Measurements from ENCODE around the gene MYH14.

The MYH14 gene

DNA sequence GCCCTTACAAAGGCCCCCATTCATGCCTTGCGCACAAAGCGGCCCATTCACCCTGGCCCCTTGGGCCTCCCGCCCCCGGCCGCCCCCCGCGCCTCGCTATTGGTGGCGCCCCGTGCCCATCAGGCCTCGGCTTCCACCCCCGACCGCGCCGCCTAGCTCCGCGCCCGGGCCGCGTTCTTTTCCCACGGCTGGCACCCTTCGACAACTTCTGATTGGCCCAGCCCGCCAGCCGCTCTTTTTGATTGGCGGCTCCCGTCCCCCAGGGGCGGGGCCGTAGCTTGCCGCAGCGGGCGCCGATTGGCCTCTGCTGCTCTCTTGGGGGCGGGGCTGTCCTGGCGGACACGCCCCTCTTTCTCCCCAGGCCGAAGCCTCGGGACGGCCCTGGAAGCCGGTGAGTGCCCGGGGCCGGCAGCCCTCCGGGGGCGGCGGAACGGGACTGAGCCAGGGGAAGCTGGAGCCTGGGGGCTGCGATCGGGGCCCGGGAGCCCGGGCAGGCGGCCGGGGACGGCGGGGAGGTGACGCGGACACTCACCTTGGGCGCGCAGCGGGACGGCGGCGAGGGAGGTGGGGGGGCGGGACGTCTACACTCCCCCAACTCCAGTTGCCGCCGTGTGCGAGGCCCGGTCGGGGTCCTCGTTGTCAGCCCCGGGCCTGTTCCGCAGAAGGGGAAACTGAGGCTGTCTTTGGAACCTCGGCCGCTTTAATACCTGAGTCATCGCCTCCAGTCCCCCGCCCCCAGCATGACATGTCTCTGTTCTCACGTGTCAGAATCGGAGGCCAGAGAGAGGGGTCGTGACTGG lies at the start of gene MYH14:
Gene MYH14, plus strand, starts transcription at position 342 of the 800 bp plus-strand sequence. CDS start 6,744 bp downstream, outside the sequence.
- peak; percentile 21 to 87 (median 30) for DNase-seq

DNA sequence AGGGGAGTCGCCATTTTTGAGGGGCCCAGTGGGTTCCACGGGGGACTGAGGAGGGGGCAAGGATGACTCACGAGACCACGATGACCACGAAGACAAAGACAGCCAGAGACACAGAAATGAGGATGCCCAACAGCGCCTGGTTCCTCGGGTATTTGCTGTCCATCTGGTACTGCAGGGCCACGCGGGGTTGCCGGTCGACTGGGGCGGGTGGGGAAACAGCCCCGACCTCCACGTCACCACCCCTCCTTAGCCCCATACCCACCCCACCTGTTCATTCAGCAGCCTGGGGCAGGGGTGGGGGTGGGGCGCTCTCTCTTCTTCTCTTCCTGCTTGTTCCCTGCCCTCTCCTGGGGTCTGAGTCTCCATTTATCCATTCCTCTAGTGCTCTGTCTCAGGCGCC lies 48.9 kb upstream of the MYH14 start:
- DNase-seq = no peak

DNA sequence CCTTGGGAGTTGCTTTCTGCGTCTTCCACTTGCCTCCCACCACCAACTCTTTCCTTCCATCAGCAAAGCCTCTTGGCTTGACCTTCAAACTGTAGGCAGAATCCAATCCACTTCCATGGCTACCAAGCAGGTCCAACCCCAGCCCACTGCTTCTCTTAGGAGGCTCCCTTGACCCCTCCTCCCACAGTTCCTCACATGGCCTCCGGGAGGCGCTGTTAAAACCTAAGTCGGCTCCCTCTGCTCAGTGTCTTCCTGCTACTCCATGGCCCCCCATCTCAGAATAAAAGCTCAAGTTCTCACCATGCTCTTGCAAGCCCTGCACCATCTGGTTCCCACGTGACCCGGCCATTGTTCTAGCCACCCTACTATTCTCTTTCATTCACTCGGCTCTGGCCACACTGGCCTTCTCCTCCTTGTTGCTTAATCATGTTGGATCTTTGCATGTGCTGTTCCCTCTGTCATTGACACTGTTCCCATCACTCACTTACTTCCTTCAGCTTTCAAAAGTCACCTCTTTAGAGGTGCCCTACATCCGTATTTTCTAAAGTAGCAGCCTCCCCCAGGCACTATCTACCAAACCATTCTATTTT lies 47.8 kb upstream of the MYH14 start:
- DNase-seq = no peak

DNA sequence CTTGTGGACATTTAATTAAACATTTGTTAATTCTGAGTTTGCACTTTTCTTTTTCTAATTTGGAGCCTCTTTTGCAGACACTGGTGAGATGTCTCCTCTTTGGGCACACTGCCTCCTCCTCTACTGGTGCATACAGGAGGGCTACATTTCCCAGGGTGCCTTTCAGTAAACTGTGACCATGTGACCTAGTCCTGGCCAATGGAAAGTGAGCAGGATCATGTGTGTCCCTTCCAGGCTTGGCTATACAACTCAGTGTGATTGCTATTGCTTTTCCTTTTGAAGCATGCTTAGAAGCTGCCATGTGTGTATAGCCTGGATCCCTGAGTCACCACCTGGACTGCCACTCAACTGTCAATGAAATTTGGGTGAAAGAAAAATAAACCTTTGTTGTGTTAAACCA lies 44.8 kb upstream of the MYH14 start:
- DNase-seq = no peak

DNA sequence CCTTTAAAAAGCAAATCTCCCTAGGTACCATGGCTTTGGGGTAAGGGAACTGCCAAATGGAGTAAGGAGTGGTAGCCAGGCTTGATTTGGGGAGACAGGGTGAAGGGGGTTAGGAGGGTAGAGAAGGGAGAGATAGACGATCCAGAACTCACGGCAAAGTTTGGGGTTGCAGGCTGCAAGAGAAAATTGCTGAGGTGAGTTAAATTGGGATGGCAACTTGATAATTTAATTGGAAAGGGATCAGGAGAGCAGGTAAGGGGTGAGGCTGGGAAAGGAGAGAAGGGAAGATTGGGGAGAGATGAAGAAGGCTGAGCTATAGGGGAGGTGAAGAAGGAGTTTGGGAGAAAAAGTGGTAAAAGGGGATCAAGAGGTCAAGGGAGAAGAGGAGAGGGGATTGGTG lies 44.3 kb upstream of the MYH14 start:
- no peak for DNase-seq

DNA sequence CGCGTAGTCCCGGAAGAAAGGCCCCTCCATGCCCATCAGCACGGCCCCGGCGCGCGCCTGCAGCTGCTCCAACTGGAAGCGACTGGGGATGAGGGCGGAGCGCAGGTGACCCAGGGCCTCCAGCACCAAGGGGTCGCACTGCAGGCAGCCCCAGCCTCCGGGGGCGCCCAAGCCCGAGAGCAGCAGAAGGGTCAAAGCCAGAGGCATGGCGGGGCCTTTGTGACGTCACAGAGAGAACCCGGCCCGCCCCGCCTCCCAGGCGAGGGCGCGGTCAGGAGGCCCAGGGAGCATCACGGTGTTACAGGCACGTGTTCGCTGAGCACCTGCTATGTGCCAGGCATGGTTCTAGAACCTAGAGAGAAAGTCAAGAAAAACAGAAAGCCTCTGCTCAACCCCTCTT lies 40.4 kb upstream of the MYH14 start, which contains the start of gene IZUMO2:
Gene IZUMO2, minus strand, starts transcription at position 294 of the 400 bp plus-strand sequence. Its CDS starts 87 bp downstream, at position 207.
- no peak for DNase-seq

DNA sequence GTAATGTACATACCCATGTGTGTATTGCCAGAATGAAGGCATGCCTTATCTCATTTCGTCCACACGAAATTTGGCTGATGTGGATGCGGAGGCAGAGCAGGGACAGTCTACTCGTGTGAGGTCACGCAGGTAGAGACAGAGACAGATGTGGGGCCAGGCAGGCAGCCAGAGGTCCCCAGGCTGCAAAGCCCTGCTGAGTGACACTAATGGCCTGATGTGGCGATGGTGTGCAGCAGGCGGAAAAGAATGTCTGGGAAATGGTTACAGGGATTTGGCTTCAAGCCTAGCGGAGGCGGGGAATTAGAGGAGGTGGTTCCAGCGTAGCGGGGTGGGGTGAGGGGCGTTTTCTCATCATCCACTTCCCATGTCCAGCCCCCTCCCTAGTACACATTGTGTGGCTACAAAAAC lies 36.1 kb upstream of the MYH14 start:
- peak in 2 of 3 experiments; percentile 7 to 35 for DNase-seq

DNA sequence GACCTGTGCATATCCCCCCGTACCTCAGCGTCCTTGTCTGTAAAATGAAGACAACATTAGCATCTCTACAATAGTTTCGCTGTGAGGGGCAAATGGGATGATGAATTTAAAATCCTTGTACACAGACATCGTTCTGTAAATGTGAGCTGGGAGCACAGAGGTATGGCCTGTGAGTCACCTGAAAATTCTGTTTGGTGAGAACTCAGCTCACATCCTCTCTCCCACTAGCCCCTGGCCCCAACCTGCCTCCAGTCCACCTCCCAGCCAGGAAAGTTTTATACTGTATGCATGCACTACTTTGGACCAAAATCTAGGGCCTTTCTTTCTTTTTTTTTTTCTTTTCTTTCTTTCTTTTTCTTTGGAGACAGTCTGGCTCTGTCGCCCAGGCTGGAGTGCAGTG lies 31.7 kb upstream of the MYH14 start:
- no peak for DNase-seq

DNA sequence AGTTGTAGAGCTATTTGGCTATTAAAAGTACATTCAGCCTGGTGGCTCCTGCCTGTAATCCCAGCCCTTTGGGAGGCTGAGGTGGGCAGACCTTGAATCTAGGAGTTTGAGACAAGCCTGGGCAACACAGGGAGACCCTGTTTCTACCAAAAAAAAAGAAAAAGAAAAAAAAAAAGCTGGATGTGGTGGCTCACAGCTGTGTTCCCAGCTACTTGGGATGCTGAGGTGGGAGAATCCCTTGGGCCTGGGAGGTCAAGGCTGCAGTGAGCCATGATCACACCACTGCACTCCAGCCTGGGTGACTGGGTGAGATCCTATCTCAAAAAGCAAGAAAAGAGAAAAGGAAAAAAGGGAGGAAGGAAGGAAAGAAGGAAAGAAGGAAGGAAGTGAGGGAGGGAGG lies 30.7 kb upstream of the MYH14 start:
- no peak for DNase-seq

DNA sequence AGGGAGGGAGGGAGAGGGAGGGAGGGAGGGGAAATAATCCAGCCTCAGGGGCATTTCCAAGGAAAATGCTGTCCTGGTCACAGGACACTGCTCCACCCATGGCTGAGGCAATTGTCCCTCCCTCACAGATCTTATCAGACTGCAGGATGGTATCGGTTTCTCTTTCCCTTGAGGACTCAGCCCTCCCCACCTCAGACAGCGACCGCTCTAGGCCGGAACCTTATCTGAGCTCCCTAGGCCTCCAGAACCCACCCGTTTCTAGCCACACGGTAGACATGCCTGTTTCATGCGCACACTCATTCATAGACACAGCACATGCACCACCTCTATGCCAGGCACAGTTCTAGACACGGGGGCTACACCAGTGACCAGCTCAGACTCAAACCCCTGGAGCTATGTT lies 30.3 kb upstream of the MYH14 start:
- no peak for DNase-seq

DNA sequence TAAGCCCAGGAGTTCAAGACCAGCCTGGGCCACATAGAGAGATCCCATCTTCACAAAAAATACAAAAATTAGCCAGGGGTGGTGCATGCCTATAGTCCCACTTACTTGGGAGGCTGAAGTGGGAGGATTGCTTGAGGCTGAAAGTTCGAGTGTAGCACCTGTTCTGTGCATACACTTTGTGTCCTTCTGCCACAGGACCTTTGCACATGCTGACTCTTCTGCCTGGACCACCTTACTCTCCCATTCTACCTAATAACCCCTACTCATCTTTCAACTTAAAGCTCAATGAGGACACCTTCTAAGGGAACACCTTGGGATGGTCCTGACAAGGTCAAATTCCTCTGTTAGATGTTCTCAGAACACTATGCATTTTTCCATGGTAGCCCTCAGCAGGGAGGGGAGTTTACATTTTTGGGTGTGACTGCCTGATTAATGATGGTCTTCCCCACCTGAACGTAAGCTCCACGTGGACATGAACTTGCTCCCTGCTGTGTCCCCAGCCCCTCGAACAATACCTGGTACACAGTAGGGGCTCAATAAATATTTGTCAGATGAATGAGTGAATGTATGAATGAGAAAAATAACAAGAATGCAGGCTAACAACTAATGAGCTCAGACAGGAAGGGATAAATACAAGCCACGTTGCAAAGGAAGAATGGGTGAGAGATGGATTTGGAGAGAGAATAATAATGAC lies 29.2 kb upstream of the MYH14 start:
- no peak for DNase-seq

DNA sequence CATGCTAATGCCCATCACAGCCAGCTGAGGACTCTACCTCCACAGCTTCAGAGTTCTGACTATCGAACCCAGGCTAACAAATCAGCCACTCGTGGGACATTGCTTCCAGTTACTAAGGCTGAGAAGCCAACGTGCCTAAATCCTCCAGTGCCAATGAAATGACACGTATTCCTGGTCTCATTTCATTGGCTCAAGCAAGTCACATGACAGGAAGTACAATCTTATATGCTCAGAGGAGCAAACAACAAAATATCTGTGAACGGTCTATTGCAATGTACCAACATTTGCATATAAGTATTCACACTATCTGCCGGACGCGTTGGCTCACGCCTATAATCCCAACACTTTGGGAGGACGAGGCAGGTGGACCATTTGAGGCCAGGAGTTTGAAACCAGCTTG lies 27.5 kb upstream of the MYH14 start:
- no peak for DNase-seq

DNA sequence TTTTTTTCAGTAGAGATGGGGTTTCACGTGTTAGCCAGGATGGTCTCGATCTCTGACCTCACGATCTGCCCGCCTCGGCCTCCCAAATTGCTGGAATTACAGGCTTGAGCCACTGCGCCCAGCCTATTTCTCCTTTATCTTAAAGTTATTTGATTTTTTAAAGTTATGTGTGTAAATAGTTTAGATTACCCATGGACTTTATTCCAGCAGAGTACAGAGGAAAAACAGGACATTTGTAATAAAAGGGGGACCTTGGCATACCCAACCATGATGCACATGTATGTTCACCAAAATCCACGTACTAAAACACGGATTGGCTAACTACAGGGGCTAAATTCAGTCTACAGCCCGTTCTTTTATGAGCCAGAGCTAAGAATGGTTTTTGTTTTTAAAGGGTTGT lies 26.6 kb upstream of the MYH14 start:
- DNase-seq = no peak

DNA sequence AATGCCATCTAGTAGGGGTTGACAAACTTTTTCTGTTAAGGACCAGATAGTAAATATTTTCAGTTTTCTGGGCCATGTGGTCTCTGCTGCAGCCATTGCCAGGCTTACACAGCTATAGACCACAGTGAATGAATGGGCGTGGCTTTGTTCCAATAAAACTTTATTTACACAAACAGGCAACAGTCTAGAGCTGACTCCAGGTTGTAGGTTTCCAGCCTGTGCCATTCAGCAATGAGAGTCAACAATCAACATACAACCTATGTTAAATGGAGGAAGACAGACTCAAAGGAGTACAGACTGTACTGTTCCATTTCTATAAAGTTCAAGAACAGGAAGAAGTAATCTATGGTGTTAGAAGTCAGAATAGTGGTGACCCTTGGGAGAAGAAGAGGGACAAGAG lies 25.1 kb upstream of the MYH14 start:
- no peak for DNase-seq

DNA sequence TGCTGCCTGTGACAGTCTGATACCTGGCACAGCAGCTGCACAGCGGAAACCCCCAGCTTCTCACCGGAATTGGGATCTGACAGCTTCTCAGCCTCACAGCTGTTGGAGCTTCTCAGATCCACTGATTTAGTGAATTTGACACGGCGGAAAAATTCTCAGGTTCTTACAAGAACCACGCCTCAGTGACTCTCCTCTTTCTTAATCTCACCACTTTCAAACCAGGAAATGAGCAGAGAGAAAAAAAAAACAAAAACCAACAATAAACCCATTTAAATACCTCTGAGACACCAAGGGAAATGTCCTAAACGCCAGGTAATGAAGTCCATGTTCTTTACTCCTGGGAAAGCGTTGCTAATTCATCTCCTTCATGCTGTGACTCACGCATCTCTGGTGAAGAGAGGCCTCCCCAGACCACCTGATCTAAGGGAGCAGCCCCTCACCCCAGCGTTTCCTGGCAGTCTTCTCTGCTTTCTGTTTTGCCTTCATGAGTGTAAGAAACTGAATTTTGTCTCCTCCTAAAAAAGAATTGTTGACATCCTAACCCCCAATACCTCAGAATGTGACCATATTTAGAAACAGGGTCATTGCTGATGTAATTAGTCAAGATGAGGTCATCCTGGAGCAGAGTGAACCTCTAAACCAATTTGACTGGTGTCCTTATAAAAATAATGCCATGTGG lies 24.4 kb upstream of the MYH14 start:
- DNase-seq = no peak

DNA sequence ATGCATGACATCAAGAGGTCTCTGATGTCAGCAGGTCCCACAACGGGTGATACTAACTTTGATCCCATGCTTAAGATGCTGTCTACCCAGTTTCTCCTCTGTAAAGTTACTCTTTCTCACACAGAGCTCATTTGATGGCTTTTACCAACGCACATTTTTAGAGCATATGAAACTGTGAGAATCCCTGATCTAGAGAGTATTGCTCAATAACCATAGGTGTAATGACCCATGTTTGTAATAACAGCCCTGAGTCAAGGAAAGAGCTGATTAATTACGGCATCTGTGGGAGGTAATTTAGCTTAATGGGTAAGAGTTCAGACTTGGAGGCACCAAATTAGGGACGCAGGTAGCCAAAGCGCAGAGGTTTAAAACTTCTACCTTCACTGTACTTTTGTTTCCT lies 22.3 kb upstream of the MYH14 start:
- DNase-seq = peak in 2 of 3 experiments; percentile 5 to 37

DNA sequence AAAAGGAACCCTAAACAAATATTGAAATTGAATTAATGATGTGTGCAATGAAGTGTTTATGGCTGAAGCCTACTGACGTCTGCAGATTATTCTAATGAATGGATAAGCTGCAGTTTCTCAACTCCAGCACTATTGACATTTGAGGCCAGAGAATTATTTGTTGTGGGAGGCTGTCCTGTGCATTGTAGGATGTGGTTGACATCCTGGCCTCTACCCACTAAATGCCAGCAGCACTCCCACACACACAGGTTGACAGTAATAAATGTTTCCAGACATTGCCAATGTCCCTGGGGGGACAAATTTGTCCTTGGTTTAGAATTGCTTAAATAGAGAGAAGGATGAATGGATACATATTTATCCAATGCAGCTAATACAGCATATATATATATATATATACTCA lies 19.2 kb upstream of the MYH14 start:
- DNase-seq = peak in 1 of 3 experiments; percentile 2

DNA sequence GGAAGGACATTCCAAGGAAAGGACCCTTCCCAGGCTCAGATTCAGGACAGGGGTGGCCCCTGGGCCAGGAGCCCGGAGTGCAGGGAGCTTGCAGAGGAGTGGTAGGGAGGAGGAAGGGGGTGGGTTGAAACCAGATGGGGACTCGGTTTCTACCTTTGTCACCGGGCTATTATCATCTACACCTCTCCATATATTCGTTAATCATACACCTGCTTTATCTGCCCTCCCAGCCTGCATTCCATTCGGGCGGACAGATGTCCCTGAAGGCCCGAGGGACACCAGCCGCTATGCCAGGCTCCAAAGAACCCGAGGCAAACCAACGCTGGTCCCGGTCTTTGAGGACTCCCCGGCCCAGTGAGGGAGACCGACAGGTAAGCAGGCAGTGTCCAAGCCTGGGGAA lies 15.5 kb upstream of the MYH14 start:
- no peak for DNase-seq

DNA sequence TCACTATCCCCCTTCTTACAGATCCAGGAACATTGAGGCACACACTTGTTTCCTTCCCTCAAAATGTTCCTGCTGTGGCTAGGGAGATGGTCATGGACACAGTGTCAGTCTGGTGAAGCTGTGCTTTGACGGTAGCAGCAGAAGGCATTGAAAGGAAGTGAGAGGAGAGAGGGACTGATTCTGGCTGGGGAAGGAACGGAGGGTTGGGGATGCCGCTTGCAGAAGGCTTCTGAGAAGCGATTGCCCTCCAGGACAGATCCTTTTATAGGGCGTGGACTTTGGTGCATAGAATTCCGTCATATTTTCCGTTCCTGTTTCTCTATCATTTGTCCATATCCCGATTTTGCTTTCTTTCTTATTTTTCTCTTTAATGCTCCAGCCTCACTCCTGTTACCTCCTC lies 14.1 kb upstream of the MYH14 start:
- no peak for DNase-seq

DNA sequence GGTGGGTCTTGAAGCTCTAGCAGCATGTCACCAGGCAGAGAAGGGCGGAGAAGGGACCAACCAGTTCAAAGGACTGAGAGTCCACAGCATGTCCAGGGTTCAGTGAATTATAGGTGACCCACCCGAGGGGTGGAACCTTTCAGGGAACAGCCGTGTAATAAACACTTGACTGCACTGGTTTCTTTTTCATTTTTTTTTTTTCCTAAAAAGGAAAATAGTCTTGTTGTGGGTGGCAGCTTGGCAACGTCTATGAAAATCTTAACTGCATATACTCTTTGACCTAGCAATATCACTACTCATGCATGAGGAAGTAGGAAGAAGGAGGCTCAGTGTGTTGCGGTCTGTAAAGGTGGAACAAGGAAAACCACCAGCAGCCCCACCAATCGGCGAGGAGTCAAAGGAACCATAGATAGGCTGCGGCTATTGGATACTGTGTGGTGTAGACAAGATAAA lies 13.0 kb upstream of the MYH14 start:
- no peak for DNase-seq

DNA sequence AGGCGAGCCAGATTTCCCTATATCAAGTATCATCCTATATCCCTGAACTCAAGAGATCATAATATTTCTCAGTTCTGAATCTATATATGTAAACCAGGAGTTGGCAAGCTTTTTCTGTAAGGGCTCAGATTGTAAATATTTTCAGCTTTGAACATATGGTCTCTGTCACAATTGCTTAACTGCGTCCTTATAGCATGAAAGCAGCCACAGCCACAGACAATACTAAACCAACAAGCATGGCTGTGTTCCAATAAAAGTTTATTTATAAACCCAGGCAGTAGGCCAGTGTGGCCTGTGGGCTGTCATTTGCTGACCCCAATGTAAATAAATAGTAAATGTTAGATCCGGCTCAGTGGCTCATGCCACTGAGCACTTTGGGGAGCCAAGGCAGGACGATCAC lies 12.2 kb upstream of the MYH14 start:
- peak in 1 of 3 experiments; percentile 19 for DNase-seq

DNA sequence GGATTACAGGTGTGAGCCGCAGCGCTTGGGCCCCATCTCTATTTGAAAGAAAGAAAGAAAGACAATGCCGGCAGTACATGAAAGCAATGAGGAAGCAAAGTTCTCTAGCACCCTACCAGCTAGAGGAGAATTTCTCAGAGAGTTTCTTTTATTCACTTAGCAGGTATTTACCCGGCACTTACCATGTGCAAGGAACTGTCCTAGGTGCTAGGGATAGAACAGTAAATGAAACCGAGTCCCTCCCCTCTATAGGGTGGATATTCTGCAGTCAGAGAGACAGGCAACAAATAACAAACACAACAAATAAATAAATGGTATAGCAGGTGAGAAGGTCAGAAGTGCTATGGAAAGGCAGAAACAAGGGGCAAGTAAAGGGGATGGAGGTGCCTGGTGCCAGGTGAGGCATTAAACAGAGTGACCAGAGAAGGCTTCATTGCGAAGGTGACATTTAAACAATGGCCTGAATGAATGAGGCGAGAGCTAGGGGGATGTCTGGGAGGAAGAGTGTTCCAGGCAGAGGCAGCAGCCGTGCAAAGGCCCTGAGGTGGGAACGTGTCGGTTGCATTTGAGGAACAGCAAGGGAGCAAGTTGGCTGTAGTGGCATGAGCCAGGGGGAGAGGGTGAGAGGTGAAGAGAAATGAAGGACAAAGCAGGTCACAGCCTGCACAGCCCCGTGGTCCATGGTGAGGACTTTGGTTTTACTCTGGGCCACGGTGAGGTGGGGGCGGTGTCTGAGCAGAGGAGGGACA lies 10.8 kb upstream of the MYH14 start:
- DNase-seq = no peak

DNA sequence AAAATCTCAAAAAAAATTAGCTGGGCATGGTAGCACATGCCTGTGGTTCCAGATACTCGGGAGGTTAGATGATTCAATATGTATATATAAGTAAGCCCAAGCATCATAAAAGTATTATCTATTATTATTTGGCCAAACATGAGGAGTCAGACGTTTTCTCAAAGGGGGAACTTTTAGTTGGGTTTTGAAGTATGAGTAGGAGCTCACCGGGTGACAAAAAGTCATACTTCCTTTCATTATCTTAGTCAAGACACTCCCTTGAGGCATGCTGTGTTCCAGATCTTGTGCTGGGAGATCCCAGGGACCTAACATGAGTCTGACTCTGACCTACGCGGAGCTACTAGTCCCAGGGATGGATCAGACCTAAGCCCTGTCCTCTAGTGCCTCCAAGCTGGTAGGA lies 8.2 kb upstream of the MYH14 start:
- DNase-seq = no peak
